Measurements from ENCODE around the gene OR10A3.

The OR10A3 gene

DNA sequence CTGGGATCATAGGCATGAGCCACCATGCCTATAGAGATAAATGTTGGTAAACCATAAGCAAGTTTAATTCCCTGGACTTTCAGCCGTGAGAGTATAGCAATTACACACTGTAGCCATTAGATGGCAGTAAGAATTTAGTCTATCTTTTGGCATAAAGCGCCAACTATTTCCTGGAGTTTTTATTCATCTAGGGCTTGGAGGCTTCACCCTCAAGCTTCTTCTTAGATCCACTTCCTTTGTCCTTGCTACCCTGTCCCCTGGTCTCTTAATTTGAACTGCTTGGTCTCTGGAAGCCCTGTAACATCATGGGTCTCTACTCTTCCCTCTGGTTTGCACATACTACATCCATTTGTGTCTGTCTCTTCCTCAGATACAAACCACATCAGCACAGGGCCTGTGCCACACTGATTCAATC lies 48.7 kb downstream of the OR10A3 start:
- DNase-seq (ENCODE audit: low read depth, low spot score) = no peak

DNA sequence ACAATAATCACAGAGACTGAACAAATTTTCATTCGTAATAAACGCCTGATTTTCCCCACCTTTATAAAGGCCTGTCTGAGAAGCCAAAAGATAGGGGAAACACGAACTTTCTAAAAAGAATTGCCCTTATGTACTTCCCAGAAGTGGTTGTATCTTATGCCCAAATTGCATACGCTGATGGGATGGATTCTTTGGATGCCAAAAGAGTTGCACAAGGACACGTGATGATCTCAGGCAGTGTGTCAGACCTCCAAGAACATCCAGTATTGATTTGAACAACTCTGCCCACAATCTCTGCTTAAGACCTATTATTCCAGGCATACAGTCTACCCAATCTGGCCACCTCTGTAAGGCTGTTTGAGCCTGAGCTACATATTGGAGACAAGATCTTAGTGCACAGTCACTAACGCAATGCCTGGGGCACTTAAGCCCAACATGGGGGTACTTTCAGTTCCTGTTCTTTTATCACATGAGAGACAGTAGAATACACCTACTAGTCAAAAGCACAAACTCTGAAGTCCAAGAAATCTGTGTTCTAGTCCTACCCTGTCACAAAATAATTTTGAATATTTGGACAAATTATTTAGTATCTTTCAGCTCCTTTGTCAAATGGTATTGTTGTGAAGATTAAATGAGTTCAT lies 49.3 kb downstream of the OR10A3 start:
- no peak for DNase-seq (ENCODE audit: low read depth, low spot score)

DNA sequence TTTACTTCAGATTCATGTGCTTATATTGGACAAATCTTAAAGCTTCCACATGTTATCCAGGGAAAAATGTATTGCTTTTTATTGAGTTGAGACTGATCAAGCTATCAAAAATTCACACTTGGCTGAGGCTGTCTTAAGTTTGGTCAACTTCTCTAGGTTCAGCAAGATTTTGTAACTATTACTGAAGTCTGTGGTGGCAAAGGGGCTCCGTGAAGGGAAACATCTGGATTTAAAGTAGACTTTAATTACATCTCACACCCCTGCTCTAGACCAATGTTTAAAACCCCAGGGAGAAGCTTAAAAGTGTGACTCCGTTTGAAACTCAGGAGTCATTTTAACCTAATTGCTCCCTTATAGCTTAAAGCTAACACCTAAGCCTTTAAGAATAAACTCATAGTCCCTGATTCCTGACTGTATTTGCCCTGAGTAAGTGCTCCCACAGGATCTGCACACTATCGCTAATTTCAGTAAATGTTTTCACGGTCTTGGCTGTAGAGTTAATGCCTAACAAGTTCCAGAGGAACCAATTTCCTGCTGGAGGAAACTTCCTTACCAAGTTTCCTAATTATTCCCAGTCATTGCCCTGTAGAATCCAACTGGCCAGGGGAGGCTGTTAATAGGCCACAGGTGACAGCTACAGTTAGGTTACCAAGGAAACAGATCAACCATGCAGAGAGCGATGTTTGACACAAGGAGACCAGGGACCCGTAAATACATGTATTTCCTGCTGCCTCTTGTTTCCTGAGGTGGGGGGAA lies 50.9 kb downstream of the OR10A3 start:
- no peak for DNase-seq (ENCODE audit: low read depth, low spot score)

DNA sequence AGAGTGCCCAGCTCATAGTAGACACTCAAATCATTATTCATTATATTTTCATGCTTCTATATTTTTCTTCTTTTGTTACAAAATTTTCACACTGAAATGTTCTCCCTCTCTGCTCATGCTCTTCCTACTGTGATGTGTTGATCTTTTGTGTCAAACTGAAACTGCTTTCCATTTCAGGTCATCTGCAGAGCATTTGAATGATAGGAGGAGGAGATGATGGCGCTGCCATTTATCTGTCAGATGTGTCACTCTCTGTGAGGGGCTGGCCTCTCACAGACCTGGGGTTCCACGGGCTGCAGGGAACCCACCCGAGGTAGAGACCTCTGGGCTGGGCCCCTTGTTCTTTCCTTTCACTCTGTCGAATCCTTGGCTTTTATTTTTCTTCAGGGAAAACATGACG lies 51.5 kb downstream of the OR10A3 start:
- DNase-seq (ENCODE audit: low read depth, low spot score) = no peak

All from activated naive CD8-positive, alpha-beta T cell treated with anti-CD3 and anti-CD28 coated beads, Interleukin-2, amount 50 U/mL, for 16 hours (primary cell).